HepG2 (cell line): ENCODE measurements around the gene TOR4A. TPM values are rescaled to one million over a fixed set of nuclear protein-coding genes. Genes with fewer than 3 reads are reported as not detected.

Experiments
- CEBPG ChIP-seq: IDR thresholded peaks from 2 replicates; pipeline ENCODE4 v1.6.1; 2016
- FIP1L1 ChIP-seq: fragments of 200-400 bp; formaldehyde crosslinking; IDR thresholded peaks from 2 replicates; pipeline ENCODE4 v1.6.1; 2018; ENCODE audit warnings: low read depth, mild to moderate bottlenecking, low read length, moderate library complexity, borderline replicate concordance; ENCODE audit not compliant: insufficient read depth
- HOXA5 ChIP-seq: sonication (generic); formaldehyde crosslinking; IDR thresholded peaks from 2 replicates; pipeline ENCODE4 v1.4.0; 2020; ENCODE audit warnings: missing genetic modification reagents
- HOXD1 ChIP-seq: sonication (generic); formaldehyde crosslinking; IDR thresholded peaks from 2 replicates; pipeline ENCODE4 v1.5.0; 2020; ENCODE audit warnings: missing genetic modification reagents
- MAF1 ChIP-seq: sonication (generic); formaldehyde crosslinking; IDR thresholded peaks from 2 replicates; pipeline ENCODE4 v1.5.0; 2020; ENCODE audit warnings: missing genetic modification reagents, borderline replicate concordance
- PTBP1 ChIP-seq: fragments of 200-400 bp; formaldehyde crosslinking; IDR thresholded peaks from 2 replicates; pipeline ENCODE4 v1.6.1; 2018; ENCODE audit warnings: low read length, low read depth; ENCODE audit not compliant: poor library complexity, severe bottlenecking
- SOX13 ChIP-seq, 3 experiments: fragments of 450-650 bp in 1 of 3; sonication (generic) in 1 of 3; formaldehyde crosslinking in 1 of 3; IDR thresholded peaks in 2 of 3; conservative IDR thresholded peaks in 1 of 3; 2 replicates each; pipeline versions ENCODE4 v1.5.0 to v1.6.1; 2016 to 2020; ENCODE audit warnings: antibody characterized with exemption in 1 of 3, mild to moderate bottlenecking in 1 of 3, missing compliant biosample characterization in 1 of 3, missing genetic modification reagents in 1 of 3, moderate library complexity in 1 of 3
- SP4 ChIP-seq: sonication (generic); formaldehyde crosslinking; IDR thresholded peaks from 2 replicates; pipeline ENCODE4 v1.8.1; 2023; ENCODE audit warnings: mild to moderate bottlenecking, missing genetic modification reagents
- ZFX ChIP-seq: sonication (generic); formaldehyde crosslinking; IDR thresholded peaks from 2 replicates; pipeline ENCODE4 v1.4.0; 2020; ENCODE audit warnings: mild to moderate bottlenecking, low read depth, missing genetic modification reagents, moderate library complexity
- ZNF101 ChIP-seq: sonication (generic); formaldehyde crosslinking; IDR thresholded peaks from 2 replicates; pipeline ENCODE4 v1.4.0; 2020; ENCODE audit warnings: mild to moderate bottlenecking, low read depth, missing genetic modification reagents, borderline replicate concordance
- ZNF17 ChIP-seq: sonication (generic); formaldehyde crosslinking; IDR thresholded peaks from 2 replicates; pipeline ENCODE4 v1.5.0; 2020; ENCODE audit warnings: mild to moderate bottlenecking, missing genetic modification reagents
- ZNF292 ChIP-seq: sonication (generic); formaldehyde crosslinking; IDR thresholded peaks from 2 replicates; pipeline ENCODE4 v1.8.1; 2022; ENCODE audit warnings: mild to moderate bottlenecking, low read depth, missing genetic modification reagents, borderline replicate concordance
- ZSCAN20 ChIP-seq: sonication (generic); formaldehyde crosslinking; IDR thresholded peaks from 2 replicates; pipeline ENCODE4 v1.4.0; 2020; ENCODE audit warnings: missing genetic modification reagents, mild to moderate bottlenecking, borderline replicate concordance
- polyA plus RNA-seq, 8 experiments: library from polyadenylated mRNA; depleted of rRNA in 3 of 8; stranded (reverse) in 7 of 8; unstranded in 1 of 8; fragments of >200 nt; fragmentation: Illumina TruSeq in 4 of 8; extraction: Trizol in 4 of 8; gene quantifications; 2 replicates each; pipeline versions ENCODE4 v1.2.1 to v1.2.3, GENCODE V29; 2011 to 2016; ENCODE audit warnings: low read depth in 4 of 8, missing spikeins in 1 of 8, mixed read lengths in 1 of 8; ENCODE audit not compliant: insufficient read depth in 1 of 8
- total RNA-seq, 5 experiments: library from RNA; depleted of rRNA; stranded (reverse); fragments of >200 nt; fragmentation: Illumina TruSeq; extraction: Trizol; gene quantifications; 2 replicates each; pipeline ENCODE4 v1.2.3, GENCODE V29; 2016; ENCODE audit warnings: low read depth in 1 of 5
- TF ChIP-seq, protein P1 (sequence below): sonication (generic); formaldehyde crosslinking; IDR thresholded peaks from 2 replicates; pipeline ENCODE4 v1.8.0; 2022; ENCODE audit warnings: missing genetic modification reagents, mild to moderate bottlenecking, moderate library complexity, borderline replicate concordance
- TF ChIP-seq, protein P2 (sequence below): sonication (generic); formaldehyde crosslinking; IDR thresholded peaks from 2 replicates; pipeline ENCODE4 v1.5.0; 2020; ENCODE audit warnings: mild to moderate bottlenecking, missing genetic modification reagents
- TF ChIP-seq, protein P3 (sequence below): sonication (generic); formaldehyde crosslinking; IDR thresholded peaks from 2 replicates; pipeline ENCODE4 v1.4.0; 2020; ENCODE audit warnings: missing genetic modification reagents, borderline replicate concordance
- TF ChIP-seq, protein P4 (sequence below): sonication (generic); formaldehyde crosslinking; IDR thresholded peaks from 2 replicates; pipeline ENCODE4 v1.8.1; 2023; ENCODE audit warnings: mild to moderate bottlenecking, inconsistent platforms, moderate library complexity, missing genetic modification reagents, borderline replicate concordance
- TF ChIP-seq, protein P5 (sequence below): sonication (generic); formaldehyde crosslinking; IDR thresholded peaks from 2 replicates; pipeline ENCODE4 v1.4.0; 2020; ENCODE audit warnings: missing genetic modification reagents

The TOR4A gene
- total and polyA plus RNA-seq, 2 of the 13 experiments (the other 11 are each of a cell fraction or from before 2014, with no cell fraction given) = 11.1 to 14.2 TPM

DNA sequence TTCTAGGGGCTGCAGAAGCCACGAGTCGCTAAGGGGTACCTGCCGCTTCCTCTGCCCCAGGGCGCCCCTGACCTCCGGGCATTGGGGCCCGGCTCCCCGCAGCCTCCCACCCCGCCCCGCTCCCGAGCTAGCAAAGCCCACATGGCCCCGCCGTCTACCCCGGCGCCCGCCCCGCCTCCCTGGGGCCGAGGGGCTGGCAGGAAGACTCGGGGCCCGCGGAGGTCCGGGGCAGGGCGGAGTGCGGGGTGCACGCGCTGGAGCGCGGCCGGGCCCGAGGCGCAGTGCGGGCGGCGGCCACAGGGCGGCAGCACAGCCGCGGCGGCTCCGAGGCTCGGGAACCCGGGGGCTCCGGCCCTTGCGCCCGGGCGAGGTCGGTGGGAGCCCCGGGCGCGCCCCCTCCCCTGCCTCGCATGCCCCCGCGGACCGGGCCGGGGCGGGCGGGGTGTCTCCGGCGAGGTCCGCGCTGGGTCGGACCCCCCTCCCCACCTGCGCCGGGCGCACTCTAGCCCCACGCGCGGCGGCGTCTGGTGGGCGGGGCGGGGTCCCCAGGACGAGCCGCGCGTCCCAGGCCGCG, 17.8 kb downstream of the TOR4A start (continued):
- TF ChIP-seq, protein P1, sequence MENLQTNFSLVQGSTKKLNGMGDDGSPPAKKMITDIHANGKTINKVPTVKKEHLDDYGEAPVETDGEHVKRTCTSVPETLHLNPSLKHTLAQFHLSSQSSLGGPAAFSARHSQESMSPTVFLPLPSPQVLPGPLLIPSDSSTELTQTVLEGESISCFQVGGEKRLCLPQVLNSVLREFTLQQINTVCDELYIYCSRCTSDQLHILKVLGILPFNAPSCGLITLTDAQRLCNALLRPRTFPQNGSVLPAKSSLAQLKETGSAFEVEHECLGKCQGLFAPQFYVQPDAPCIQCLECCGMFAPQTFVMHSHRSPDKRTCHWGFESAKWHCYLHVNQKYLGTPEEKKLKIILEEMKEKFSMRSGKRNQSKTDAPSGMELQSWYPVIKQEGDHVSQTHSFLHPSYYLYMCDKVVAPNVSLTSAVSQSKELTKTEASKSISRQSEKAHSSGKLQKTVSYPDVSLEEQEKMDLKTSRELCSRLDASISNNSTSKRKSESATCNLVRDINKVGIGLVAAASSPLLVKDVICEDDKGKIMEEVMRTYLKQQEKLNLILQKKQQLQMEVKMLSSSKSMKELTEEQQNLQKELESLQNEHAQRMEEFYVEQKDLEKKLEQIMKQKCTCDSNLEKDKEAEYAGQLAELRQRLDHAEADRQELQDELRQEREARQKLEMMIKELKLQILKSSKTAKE (CRISPR knock-in tag) = no peak
- TF ChIP-seq, protein P2, sequence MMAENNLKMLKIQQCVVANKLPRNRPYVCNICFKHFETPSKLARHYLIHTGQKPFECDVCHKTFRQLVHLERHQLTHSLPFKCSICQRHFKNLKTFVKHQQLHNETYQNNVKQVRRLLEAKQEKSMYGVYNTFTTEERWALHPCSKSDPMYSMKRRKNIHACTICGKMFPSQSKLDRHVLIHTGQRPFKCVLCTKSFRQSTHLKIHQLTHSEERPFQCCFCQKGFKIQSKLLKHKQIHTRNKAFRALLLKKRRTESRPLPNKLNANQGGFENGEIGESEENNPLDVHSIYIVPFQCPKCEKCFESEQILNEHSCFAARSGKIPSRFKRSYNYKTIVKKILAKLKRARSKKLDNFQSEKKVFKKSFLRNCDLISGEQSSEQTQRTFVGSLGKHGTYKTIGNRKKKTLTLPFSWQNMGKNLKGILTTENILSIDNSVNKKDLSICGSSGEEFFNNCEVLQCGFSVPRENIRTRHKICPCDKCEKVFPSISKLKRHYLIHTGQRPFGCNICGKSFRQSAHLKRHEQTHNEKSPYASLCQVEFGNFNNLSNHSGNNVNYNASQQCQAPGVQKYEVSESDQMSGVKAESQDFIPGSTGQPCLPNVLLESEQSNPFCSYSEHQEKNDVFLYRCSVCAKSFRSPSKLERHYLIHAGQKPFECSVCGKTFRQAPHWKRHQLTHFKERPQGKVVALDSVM = no peak
- TF ChIP-seq SOX13 (IDR thresholded peaks at IDR 0.05) = no peak
- no peak for TF ChIP-seq SOX13 (CRISPR knock-in tag; conservative IDR thresholded peaks at IDR 0.05 in 1 of 2, IDR thresholded peaks at IDR 0.05 in 1 of 2)
- no peak for TF ChIP-seq FIP1L1
- TF ChIP-seq, protein P3, sequence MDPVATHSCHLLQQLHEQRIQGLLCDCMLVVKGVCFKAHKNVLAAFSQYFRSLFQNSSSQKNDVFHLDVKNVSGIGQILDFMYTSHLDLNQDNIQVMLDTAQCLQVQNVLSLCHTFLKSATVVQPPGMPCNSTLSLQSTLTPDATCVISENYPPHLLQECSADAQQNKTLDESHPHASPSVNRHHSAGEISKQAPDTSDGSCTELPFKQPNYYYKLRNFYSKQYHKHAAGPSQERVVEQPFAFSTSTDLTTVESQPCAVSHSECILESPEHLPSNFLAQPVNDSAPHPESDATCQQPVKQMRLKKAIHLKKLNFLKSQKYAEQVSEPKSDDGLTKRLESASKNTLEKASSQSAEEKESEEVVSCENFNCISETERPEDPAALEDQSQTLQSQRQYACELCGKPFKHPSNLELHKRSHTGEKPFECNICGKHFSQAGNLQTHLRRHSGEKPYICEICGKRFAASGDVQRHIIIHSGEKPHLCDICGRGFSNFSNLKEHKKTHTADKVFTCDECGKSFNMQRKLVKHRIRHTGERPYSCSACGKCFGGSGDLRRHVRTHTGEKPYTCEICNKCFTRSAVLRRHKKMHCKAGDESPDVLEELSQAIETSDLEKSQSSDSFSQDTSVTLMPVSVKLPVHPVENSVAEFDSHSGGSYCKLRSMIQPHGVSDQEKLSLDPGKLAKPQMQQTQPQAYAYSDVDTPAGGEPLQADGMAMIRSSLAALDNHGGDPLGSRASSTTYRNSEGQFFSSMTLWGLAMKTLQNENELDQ (CRISPR knock-in tag) = no peak
- TF ChIP-seq SP4 (CRISPR knock-in tag) = 0 out of 2 replicates have a peak, but pooled peaks have one; percentile 27
- no peak for TF ChIP-seq PTBP1
- TF ChIP-seq HOXA5 (CRISPR knock-in tag) = no peak
- TF ChIP-seq HOXD1 (CRISPR knock-in tag) = no peak
- TF ChIP-seq, protein P4, sequence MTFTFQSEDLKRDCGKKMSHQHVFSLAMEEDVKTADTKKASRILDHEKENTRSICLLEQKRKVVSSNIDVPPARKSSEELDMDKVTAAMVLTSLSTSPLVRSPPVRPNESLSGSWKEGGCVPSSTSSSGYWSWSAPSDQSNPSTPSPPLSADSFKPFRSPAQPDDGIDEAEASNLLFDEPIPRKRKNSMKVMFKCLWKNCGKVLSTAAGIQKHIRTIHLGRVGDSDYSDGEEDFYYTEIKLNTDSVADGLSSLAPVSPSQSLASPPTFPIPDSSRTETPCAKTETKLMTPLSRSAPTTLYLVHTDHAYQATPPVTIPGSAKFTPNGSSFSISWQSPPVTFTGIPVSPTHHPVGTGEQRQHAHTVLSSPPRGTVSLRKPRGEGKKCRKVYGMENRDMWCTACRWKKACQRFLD (CRISPR knock-in tag) = no peak
- no peak for TF ChIP-seq ZNF292 (CRISPR knock-in tag)
- TF ChIP-seq ZFX (CRISPR knock-in tag) = 0 out of 2 replicates have a peak, but pooled peaks have one; percentile 26
- TF ChIP-seq MAF1 (CRISPR knock-in tag) = no peak
- no peak for TF ChIP-seq ZNF17 (CRISPR knock-in tag)
- no peak for TF ChIP-seq CEBPG (CRISPR knock-in tag)
- 0 out of 2 replicates have a peak, but pooled peaks have one; percentile 3 for TF ChIP-seq ZNF101
- TF ChIP-seq, protein P5, sequence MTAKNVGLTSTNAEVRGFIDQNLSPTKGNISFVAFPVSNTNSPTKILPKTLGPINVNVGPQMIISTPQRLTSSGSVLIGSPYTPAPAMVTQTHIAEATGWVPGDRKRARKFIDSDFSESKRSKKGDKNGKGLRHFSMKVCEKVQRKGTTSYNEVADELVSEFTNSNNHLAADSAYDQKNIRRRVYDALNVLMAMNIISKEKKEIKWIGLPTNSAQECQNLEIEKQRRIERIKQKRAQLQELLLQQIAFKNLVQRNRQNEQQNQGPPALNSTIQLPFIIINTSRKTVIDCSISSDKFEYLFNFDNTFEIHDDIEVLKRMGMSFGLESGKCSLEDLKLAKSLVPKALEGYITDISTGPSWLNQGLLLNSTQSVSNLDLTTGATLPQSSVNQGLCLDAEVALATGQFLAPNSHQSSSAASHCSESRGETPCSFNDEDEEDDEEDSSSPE = no peak
- no peak for TF ChIP-seq ZSCAN20 (CRISPR knock-in tag)
